HCT116 (cell line): Measurements from ENCODE around the gene RFPL3. TPM values are rescaled to one million over a fixed set of nuclear protein-coding genes. Genes with fewer than 3 reads are reported as not detected.

Experiments used
- ATAC-seq: fragments of 200-7000 bp; cut with Tn5 transposase; 2 replicates; pipeline ENCODE4 v1.9.1; 2020; ENCODE audit warnings: mild to moderate bottlenecking, moderate library complexity
- BruUV-seq: library from RNA; stranded (reverse); fragments of 400-500 nt; replicated peaks from 2 replicates; lab custom pipeline; 2021; lab: Mats Ljungman, UMichigan
- CTCF ChIA-PET: fragments of 300-600 bp; sonication (Branson Sonifier 250); formaldehyde crosslinking; loops from one replicate; lab custom pipeline; 2021; ENCODE audit warnings: antibody characterized with exemption; lab: Charles Lee
- POLR2A ChIA-PET: fragments of 300-600, 350-600 bp; sonication (Branson Sonifier 250); formaldehyde crosslinking; loops from one replicate; lab custom pipeline; 2021; ENCODE audit warnings: antibody characterized with exemption; lab: Charles Lee
- RAD21 ChIA-PET, 2 experiments: fragments of 300-600 bp; sonication (Branson Sonifier 250); formaldehyde crosslinking; loops; one replicate each; lab custom pipeline; 2023; ENCODE audit warnings: low total read pairs in 2 of 2; ENCODE audit not compliant: uncharacterized antibody in 2 of 2, unreplicated experiment in 2 of 2, low non-redundant PET in 1 of 2; lab: Charles Lee
- DNase-seq: peaks from one replicate; pipeline ENCODE4 v3.0.0-alpha.2; 2010; ENCODE audit warnings: low read depth, low spot score
- H2AFZ ChIP-seq: fragments of 200-600 bp; shearing (Covaris generic), sonication (generic); 2 replicates; pipeline ENCODE4 v1.6.1; 2017; ENCODE audit warnings: low read depth, mixed run types, mixed read lengths, antibody characterized with exemption, low read length; ENCODE audit not compliant: poor library complexity, severe bottlenecking
- H3K27ac ChIP-seq: 2 replicates; pipeline ENCODE4 v1.5.1; 2012; ENCODE audit warnings: low read depth, low read length
- H3K27me3 ChIP-seq: fragments of 200-600 bp; sonication (generic); 2 replicates; pipeline ENCODE4 v1.6.1; 2016; ENCODE audit warnings: mixed run types, low read length, mixed read lengths; ENCODE audit not compliant: insufficient read depth
- H3K36me3 ChIP-seq, 2 experiments: fragments of 200-500 bp in 1 of 2; fragments of 200-600 bp in 1 of 2; sonication (Bioruptor generic) in 1 of 2; sonication (generic) in 1 of 2; 2 replicates each; pipeline versions ENCODE4 v1.5.1 to v1.6.1; 2014 to 2016; ENCODE audit warnings: low read length in 2 of 2, inconsistent platforms in 1 of 2, mixed read lengths in 1 of 2, mixed run types in 1 of 2; ENCODE audit not compliant: insufficient read depth in 2 of 2, control insufficient read depth in 1 of 2
- H3K4me1 ChIP-seq, 2 experiments: fragments of 200-600 bp in 1 of 2; sonication (generic) in 1 of 2; 2 replicates each; pipeline versions ENCODE4 v1.5.1 to v1.6.1; 2012 to 2017; ENCODE audit warnings: low read length in 2 of 2, inconsistent platforms in 1 of 2, mild to moderate bottlenecking in 1 of 2, mixed read lengths in 1 of 2, mixed run types in 1 of 2, moderate library complexity in 1 of 2; ENCODE audit not compliant: insufficient read depth in 2 of 2, control insufficient read depth in 1 of 2
- H3K4me2 ChIP-seq: fragments of 200-600 bp; sonication (generic); 2 replicates; pipeline ENCODE4 v1.6.1; 2017; ENCODE audit warnings: mixed run types, low read length, mixed read lengths
- H3K4me3 ChIP-seq, 2 experiments: fragments of 200-600 bp in 1 of 2; sonication (generic) in 1 of 2; replicated peaks in 1 of 2; 2 replicates each; pipeline ENCODE4 v1.5.1; 2011 to 2016; ENCODE audit warnings: low read length in 2 of 2, control low read depth in 1 of 2, low read depth in 1 of 2, mild to moderate bottlenecking in 1 of 2, mixed read lengths in 1 of 2, mixed run types in 1 of 2
- H3K79me2 ChIP-seq: fragments of 200-600 bp; sonication (generic); 2 replicates; pipeline ENCODE4 v1.6.1; 2017; ENCODE audit warnings: mild to moderate bottlenecking, mixed run types, low read length, moderate library complexity, mixed read lengths; ENCODE audit not compliant: insufficient read depth
- H3K9ac ChIP-seq: fragments of 200-600 bp; sonication (generic); 2 replicates; pipeline ENCODE4 v1.6.1; 2016; ENCODE audit warnings: low read length, mixed read lengths
- H3K9me2 ChIP-seq: fragments of 200-600 bp; sonication (generic), shearing (Covaris generic); 2 replicates; pipeline ENCODE4 v1.6.1; 2017; ENCODE audit warnings: mixed run types, mild to moderate bottlenecking, moderate library complexity; ENCODE audit not compliant: insufficient read depth
- H3K9me3 ChIP-seq, 2 experiments: fragments of 200-500 bp in 1 of 2; fragments of 200-600 bp in 1 of 2; sonication (Bioruptor generic) in 1 of 2; sonication (generic) in 1 of 2; 2 replicates each; pipeline ENCODE4 v1.6.1; 2014 to 2017; ENCODE audit warnings: low read length in 2 of 2, mixed read lengths in 2 of 2, inconsistent platforms in 1 of 2, low read depth in 1 of 2, mild to moderate bottlenecking in 1 of 2, mixed run types in 1 of 2, moderate library complexity in 1 of 2; ENCODE audit not compliant: control insufficient read depth in 1 of 2, insufficient read depth in 1 of 2
- H4K20me1 ChIP-seq: fragments of 200-600 bp; sonication (generic), shearing (Covaris generic); 2 replicates; pipeline ENCODE4 v1.6.1; 2017; ENCODE audit warnings: mixed run types, mild to moderate bottlenecking, moderate library complexity; ENCODE audit not compliant: insufficient read depth
- ATF3 ChIP-seq: IDR thresholded peaks from 2 replicates; pipeline ENCODE4 v1.6.1; 2012
- EGR1 ChIP-seq: IDR thresholded peaks from 2 replicates; pipeline ENCODE4 v1.6.1; 2012; ENCODE audit warnings: low read depth
- EZH2 ChIP-seq: fragments of 200-600 bp; sonication (generic); IDR thresholded peaks from 2 replicates; pipeline ENCODE4 v1.6.1; 2017; ENCODE audit warnings: antibody characterized with exemption, mixed run types
- MAX ChIP-seq: IDR thresholded peaks from 2 replicates; pipeline ENCODE4 v1.6.1; 2012
- SIN3A ChIP-seq: IDR thresholded peaks from 2 replicates; pipeline ENCODE4 v1.6.1; 2012; ENCODE audit warnings: low read depth
- TCF7L2 ChIP-seq: IDR thresholded peaks from 2 replicates; pipeline ENCODE4 v1.7.0; 2011; ENCODE audit warnings: borderline replicate concordance, inconsistent platforms; ENCODE audit not compliant: insufficient read depth, insufficient read length; ENCODE audit errors: extremely low read depth
- YY1 ChIP-seq: IDR thresholded peaks from 2 replicates; pipeline ENCODE4 v1.6.1; 2011; ENCODE audit warnings: low read length, low read depth, moderate library complexity, mild to moderate bottlenecking; ENCODE audit not compliant: insufficient replicate concordance; ENCODE audit errors: extremely low read depth
- intact Hi-C: fragments of 100-400 bp; cut with micrococcal nuclease; formaldehyde crosslinking; loops from 2 replicates; pipeline ENCODE4 v1.10.0; 2022
- total RNA-seq: library from RNA; stranded (reverse); gene quantifications from one replicate; pipeline ENCODE4 v1.2.1, GENCODE V29; 2021; ENCODE audit not compliant: unreplicated experiment

RFPL3 gene
- total RNA-seq, 1 experiment from 2014 or later, result not detected

- H3K27me3 ChIP-seq, result no peaks in the 10 kb centered on the region
- no peaks in the 10 kb centered on the region for H3K79me2 ChIP-seq
- no peaks in the 10 kb centered on the region for H3K9me2 ChIP-seq
- no peaks in the 10 kb centered on the region for H3K36me3 ChIP-seq
- no peak for ATAC-seq
- no peak overlapping the region for H3K9ac ChIP-seq
- no peaks in the 10 kb centered on the region for H3K9me3 ChIP-seq
- H3K27ac ChIP-seq, result no peak overlapping the region
- H4K20me1 ChIP-seq, result no peaks in the 10 kb centered on the region
- intact Hi-C loops, result no loop called here
- H3K4me3 ChIP-seq, result no peak overlapping the region
- RAD21 ChIA-PET, result no interaction called here
- no peak overlapping the region for H3K4me2 ChIP-seq
- no peak for TF ChIP-seq EZH2
- TF ChIP-seq SIN3A, result no peak
- no peak for TF ChIP-seq TCF7L2
- TF ChIP-seq MAX, result no peak
- TF ChIP-seq EGR1, result no peak
- no peak for TF ChIP-seq ATF3
- TF ChIP-seq, all 23 proteins: peak for 0
- no peak for DNase-seq
- CTCF ChIA-PET, result no interaction called here
- BruUV-seq, result no TSS peak
- H2AFZ ChIP-seq, result no peak overlapping the region
- POLR2A ChIA-PET, result no interaction called here
- H3K4me1 ChIP-seq, result no peaks in the 10 kb centered on the region
These were observed 39.3 kb upstream of the RFPL3 start for GRCh38 chr22:32318361-32318760.

GRCh38 chr22:32319861-32320406 is 37.7 kb upstream of the RFPL3 start:
- CTCF ChIA-PET, result no interaction called here
- no TSS peak for BruUV-seq
- no peaks in the 10 kb centered on the region for H3K79me2 ChIP-seq
- no peak overlapping the region for H3K9ac ChIP-seq
- no peaks in the 10 kb centered on the region for H3K9me3 ChIP-seq
- POLR2A ChIA-PET, result no interaction called here
- RAD21 ChIA-PET, result no interaction called here
- H3K27me3 ChIP-seq, result no peaks in the 10 kb centered on the region
- H3K4me2 ChIP-seq, result no peak overlapping the region
- H3K27ac ChIP-seq, result no peak overlapping the region
- ATAC-seq, result no peak
- H3K36me3 ChIP-seq, result no peaks in the 10 kb centered on the region
- no peaks in the 10 kb centered on the region for H3K4me1 ChIP-seq
- no peak overlapping the region for H3K4me3 ChIP-seq
- no peaks in the 10 kb centered on the region for H4K20me1 ChIP-seq
- no peak overlapping the region for H2AFZ ChIP-seq
- TF ChIP-seq YY1, result no peak
- TF ChIP-seq, all 23 proteins: peak for 0
- no peak for DNase-seq
- intact Hi-C loops, result no loop called here
- no peaks in the 10 kb centered on the region for H3K9me2 ChIP-seq
